ENCODE results near the gene PRX. TPM values are rescaled to one million over a fixed set of nuclear protein-coding genes. Genes with fewer than 3 reads are reported as not detected.

PRX gene
- total and polyA plus RNA-seq, 2 of the 13 experiments (the other 11 are each of a cell fraction or from before 2014, with no cell fraction given): 0.66 TPM

DNA sequence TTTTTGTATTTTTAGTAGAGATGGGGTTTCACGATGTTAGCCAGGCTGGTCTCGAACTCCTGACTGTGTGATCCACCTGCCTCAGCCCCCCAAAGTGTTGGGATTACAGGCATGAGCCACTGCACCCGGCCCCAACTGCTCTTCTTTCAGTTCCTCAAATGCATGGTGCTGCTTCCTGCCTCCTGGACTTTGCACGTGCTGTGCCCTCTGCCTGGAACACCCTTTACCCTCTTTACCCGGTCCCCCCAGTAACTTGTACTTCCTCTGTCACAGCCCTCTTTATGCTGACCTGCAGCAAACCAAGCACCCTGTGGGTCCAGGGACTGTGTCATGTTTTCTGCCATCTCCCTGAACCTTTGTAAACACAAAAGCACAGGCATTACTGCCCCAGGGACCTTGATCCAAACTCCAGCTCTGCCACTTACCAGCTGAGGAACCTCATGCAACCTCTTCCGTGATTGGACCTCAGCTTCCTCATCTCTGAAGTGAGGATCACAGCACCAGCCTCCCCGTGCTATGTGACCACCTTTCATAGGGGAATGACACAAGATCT is 48.6 kb upstream of the PRX start (continued):
- TF ChIP-seq, protein P1, sequence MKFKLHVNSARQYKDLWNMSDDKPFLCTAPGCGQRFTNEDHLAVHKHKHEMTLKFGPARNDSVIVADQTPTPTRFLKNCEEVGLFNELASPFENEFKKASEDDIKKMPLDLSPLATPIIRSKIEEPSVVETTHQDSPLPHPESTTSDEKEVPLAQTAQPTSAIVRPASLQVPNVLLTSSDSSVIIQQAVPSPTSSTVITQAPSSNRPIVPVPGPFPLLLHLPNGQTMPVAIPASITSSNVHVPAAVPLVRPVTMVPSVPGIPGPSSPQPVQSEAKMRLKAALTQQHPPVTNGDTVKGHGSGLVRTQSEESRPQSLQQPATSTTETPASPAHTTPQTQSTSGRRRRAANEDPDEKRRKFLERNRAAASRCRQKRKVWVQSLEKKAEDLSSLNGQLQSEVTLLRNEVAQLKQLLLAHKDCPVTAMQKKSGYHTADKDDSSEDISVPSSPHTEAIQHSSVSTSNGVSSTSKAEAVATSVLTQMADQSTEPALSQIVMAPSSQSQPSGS (CRISPR knock-in tag; IDR thresholded peaks at IDR 0.05): 0 out of 2 replicates have a peak, but pooled peaks have one; percentile 22
- TF ChIP-seq EHMT2 (IDR thresholded peaks at IDR 0.05; ENCODE audit: borderline replicate concordance, low read depth, low read length) (no peak), SIN3A (IDR thresholded peaks at IDR 0.05; ENCODE audit: borderline replicate concordance, low read depth, low read length) (no peak), ARHGAP35 (CRISPR knock-in tag; IDR thresholded peaks at IDR 0.05; ENCODE audit: borderline replicate concordance) (no peak), ZNF747 (CRISPR knock-in tag; IDR thresholded peaks at IDR 0.05; ENCODE audit: borderline replicate concordance) (0 out of 2 replicates have a peak, but pooled peaks have one; percentile 23), TOPORS (CRISPR knock-in tag; IDR thresholded peaks at IDR 0.05) (no peak), ZNF124 (CRISPR knock-in tag; IDR thresholded peaks at IDR 0.05) (no peak), ZNF24 (IDR thresholded peaks at IDR 0.05) (no peak), ZNF460 (CRISPR knock-in tag; IDR thresholded peaks at IDR 0.05; ENCODE audit: borderline replicate concordance) (no peak), ZNF205 (CRISPR knock-in tag; IDR thresholded peaks at IDR 0.05) (no peak), NR1H2 (CRISPR knock-in tag; IDR thresholded peaks at IDR 0.05; ENCODE audit: borderline replicate concordance, low read depth) (no peak), ZNF616 (CRISPR knock-in tag; IDR thresholded peaks at IDR 0.05; ENCODE audit: low read depth) (no peak), ZNF672 (CRISPR knock-in tag; IDR thresholded peaks at IDR 0.05) (no peak)
- TF ChIP-seq, protein P2, sequence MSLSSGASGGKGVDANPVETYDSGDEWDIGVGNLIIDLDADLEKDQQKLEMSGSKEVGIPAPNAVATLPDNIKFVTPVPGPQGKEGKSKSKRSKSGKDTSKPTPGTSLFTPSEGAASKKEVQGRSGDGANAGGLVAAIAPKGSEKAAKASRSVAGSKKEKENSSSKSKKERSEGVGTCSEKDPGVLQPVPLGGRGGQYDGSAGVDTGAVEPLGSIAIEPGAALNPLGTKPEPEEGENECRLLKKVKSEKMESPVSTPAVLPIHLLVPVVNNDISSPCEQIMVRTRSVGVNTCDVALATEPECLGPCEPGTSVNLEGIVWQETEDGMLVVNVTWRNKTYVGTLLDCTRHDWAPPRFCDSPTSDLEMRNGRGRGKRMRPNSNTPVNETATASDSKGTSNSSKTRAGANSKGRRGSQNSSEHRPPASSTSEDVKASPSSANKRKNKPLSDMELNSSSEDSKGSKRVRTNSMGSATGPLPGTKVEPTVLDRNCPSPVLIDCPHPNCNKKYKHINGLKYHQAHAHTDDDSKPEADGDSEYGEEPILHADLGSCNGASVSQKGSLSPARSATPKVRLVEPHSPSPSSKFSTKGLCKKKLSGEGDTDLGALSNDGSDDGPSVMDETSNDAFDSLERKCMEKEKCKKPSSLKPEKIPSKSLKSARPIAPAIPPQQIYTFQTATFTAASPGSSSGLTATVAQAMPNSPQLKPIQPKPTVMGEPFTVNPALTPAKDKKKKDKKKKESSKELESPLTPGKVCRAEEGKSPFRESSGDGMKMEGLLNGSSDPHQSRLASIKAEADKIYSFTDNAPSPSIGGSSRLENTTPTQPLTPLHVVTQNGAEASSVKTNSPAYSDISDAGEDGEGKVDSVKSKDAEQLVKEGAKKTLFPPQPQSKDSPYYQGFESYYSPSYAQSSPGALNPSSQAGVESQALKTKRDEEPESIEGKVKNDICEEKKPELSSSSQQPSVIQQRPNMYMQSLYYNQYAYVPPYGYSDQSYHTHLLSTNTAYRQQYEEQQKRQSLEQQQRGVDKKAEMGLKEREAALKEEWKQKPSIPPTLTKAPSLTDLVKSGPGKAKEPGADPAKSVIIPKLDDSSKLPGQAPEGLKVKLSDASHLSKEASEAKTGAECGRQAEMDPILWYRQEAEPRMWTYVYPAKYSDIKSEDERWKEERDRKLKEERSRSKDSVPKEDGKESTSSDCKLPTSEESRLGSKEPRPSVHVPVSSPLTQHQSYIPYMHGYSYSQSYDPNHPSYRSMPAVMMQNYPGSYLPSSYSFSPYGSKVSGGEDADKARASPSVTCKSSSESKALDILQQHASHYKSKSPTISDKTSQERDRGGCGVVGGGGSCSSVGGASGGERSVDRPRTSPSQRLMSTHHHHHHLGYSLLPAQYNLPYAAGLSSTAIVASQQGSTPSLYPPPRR (CRISPR knock-in tag; IDR thresholded peaks at IDR 0.05; ENCODE audit: borderline replicate concordance): peak; percentile 28; the same call in 1 of the 2 replicates
- TF ChIP-seq, protein P3, sequence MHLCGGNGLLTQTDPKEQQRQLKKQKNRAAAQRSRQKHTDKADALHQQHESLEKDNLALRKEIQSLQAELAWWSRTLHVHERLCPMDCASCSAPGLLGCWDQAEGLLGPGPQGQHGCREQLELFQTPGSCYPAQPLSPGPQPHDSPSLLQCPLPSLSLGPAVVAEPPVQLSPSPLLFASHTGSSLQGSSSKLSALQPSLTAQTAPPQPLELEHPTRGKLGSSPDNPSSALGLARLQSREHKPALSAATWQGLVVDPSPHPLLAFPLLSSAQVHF (CRISPR knock-in tag; IDR thresholded peaks at IDR 0.05): no peak
- TF ChIP-seq, protein P4, sequence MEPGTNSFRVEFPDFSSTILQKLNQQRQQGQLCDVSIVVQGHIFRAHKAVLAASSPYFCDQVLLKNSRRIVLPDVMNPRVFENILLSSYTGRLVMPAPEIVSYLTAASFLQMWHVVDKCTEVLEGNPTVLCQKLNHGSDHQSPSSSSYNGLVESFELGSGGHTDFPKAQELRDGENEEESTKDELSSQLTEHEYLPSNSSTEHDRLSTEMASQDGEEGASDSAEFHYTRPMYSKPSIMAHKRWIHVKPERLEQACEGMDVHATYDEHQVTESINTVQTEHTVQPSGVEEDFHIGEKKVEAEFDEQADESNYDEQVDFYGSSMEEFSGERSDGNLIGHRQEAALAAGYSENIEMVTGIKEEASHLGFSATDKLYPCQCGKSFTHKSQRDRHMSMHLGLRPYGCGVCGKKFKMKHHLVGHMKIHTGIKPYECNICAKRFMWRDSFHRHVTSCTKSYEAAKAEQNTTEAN (CRISPR knock-in tag; conservative IDR thresholded peaks at IDR 0.05): no peak
- TF ChIP-seq, protein P5, sequence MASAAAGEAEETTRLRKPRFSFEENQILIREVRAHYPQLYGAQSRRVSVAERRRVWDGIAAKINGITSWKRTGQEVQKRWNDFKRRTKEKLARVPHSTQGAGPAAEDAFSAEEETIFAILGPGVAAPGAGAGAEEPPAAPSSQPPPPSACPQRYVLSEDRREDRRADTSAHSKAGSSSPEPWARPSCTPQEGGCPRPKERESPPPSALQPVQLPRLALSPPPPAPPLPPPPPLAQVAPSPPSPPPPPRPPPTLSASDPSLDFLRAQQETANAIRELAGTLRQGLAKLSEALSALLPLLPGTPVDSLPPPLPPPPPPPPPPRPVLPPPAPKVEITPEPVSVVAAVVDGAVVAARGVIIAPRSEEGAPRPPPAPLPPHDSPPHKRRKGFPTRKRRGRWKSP (CRISPR knock-in tag; IDR thresholded peaks at IDR 0.05): no peak

All from HepG2 (cell line).